Measurements from ENCODE around the gene TMX2. TPM values are rescaled to one million over a fixed set of nuclear protein-coding genes. Genes with fewer than 3 reads are reported as not detected.

The TMX2 gene
- total and polyA plus RNA-seq, 7 donors: 31.5 to 192 (median 64.6) TPM

DNA sequence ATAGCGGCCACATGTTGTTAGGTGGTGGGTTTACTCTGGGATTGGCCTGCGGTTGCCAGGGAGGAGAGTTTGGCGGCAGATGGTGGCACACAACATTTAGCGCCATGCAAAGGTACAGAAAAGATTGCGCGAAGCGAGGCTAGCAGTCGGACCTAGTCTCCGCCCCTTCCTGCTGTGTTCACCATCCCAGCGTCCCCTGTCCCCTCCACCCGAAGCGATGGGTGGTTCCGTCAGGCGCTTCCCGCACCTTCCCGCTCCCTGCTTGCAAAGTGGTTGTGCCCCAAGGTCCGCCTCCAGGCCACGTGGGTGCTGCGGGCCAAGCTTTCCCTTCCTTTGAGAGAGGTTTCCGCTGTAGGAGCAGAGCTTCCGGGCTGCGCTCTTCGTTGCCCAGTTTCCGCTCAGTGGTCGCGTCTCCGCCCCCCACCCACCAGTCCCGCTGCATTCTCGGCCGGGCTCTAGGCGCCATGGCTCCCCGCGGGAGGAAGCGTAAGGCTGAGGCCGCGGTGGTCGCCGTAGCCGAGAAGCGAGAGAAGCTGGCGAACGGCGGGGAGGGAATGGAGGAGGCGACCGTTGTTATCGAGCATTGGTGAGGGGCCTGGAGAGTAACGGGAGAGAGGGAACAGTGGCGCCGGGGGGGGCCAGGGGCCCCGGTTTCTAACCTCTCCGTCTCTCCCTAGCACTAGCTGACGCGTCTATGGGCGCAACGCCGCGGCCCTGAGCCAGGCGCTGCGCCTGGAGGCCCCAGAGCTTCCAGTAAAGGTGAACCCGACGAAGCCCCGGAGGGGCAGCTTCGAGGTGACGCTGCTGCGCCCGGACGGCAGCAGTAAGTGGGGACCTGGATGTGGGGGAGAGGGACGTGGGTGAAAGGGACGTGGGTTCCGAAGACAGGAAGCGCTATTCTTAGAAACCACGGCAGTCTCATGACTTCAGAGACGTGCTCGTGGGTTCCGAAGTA lies 29.0 kb downstream of the TMX2 start, which contains the start of gene SELENOH:
TSS of gene SELENOH (plus strand) at position 360 of the 955 bp plus-strand sequence. CDS start at position 465, 105 bp downstream.
- Histone ChIP-seq H3K4me1 (peaks cover 22% of the 10 kb centered on the region), H3K27me3 (ENCODE audit: insufficient read depth in 3 of 3, low read length in 2 of 3) (no peaks in the 10 kb centered on the region), H3K9me3 (no peaks in the 10 kb centered on the region), H3K4me3 (peak within 1 kb of the TSS; percentile 77), H3K36me3 (ENCODE audit: insufficient read depth in 1 of 2, low read depth in 1 of 2) (peaks cover 10 to 69% of the 10 kb centered on the region in 2 donors), H3K27ac (peak within 1 kb of the TSS; percentile 92)
- DNase-seq (peak; percentile 96 to 98), ATAC-seq (peak; percentile 97 to 98 (median 98))
- TF ChIP-seq CTCF (IDR thresholded peaks at IDR 0.05): no peak
- WGBS, 3 donors: 0 to 1% (median 1%) methylated on average over 72 to 75 of the region's 75 CpGs
- intact Hi-C loops (cut with DNase I): loop anchor here (1.0 to 10.0 kb wide), 4 partner anchors 17 to 783 kb away; partner anchors contain the start of genes MED19 (in 1 of the 2) and TMX2 (in 1 of the 2)

- no peaks in the 10 kb centered on the region for H3K9me3 ChIP-seq
- H3K27ac ChIP-seq: peak overlapping the region; percentile 92
- peaks cover 22% of the 10 kb centered on the region for H3K4me1 ChIP-seq
- peaks cover 10 to 76% of the 10 kb centered on the region in 2 donors for H3K36me3 ChIP-seq (ENCODE audit: insufficient read depth in 1 of 2, low read depth in 1 of 2)
- intact Hi-C loops (cut with DNase I): loop anchor here (2.0 to 10.0 kb wide), 3 partner anchors 17 to 783 kb away; no protein-coding TSS in a partner anchor
- DNase-seq (no peak), ATAC-seq (no peak)
- peak overlapping the region; percentile 77 for H3K4me3 ChIP-seq
- TF ChIP-seq CTCF (IDR thresholded peaks at IDR 0.05): no peak
- WGBS, 3 donors: 7 to 9% (median 7%) methylated on average over 10 of the region's 10 CpGs
- no peaks in the 10 kb centered on the region for H3K27me3 ChIP-seq (ENCODE audit: insufficient read depth in 3 of 3, low read length in 2 of 3)
Observed at GRCh38 chr11:57742087-57742452, 29.7 kb downstream of the TMX2 start.

- Histone ChIP-seq H3K36me3 (ENCODE audit: insufficient read depth in 1 of 2, low read depth in 1 of 2) (peaks cover 5 to 68% of the 10 kb centered on the region in 2 donors), H3K9me3 (no peaks in the 10 kb centered on the region), H3K4me3 (no peak overlapping the region), H3K27me3 (ENCODE audit: insufficient read depth in 3 of 3, low read length in 2 of 3) (no peaks in the 10 kb centered on the region), H3K27ac (no peak overlapping the region), H3K4me1 (peaks cover 22% of the 10 kb centered on the region)
- ATAC-seq (no peak), DNase-seq (no peak)
- TF ChIP-seq CTCF (IDR thresholded peaks at IDR 0.05): no peak
- 80 to 85% (median 81%) methylated on average over 2 of the region's 2 CpGs for WGBS, 3 donors
- intact Hi-C loops (cut with DNase I): loop anchor here (10.0 kb wide), 2 partner anchors 50 to 780 kb away; no protein-coding TSS in a partner anchor
Observed at GRCh38 chr11:57744357-57744756, 32.0 kb downstream of the TMX2 start.

DNA sequence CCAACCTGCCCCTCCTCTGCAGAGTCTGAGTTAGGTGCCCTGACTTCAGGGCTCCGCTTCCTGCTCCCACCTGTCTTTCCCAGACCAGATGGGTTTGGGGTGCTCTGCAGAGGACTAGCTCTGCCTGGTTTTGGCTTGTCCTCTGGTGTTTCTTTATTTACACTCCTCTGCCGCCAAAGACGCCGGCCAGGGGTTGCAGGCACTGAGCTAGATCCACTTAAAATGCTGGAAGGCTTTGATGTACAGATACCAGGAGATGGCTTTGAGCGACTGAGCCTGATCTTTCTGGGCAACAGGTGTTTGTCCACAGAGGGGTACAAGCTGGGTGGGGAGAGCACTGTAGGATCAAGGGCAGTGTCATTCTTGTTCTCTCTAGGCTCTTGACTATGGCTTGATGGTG lies 32.8 kb downstream of the TMX2 start:
- no peak for DNase-seq
- no peaks in the 10 kb centered on the region for H3K9me3 ChIP-seq
- no peak for TF ChIP-seq CTCF (IDR thresholded peaks at IDR 0.05)
- no peak for ATAC-seq
- peaks cover 5 to 67% of the 10 kb centered on the region in 2 donors for H3K36me3 ChIP-seq (ENCODE audit: insufficient read depth in 1 of 2, low read depth in 1 of 2)
- peaks cover 22% of the 10 kb centered on the region for H3K4me1 ChIP-seq
- WGBS, 3 donors: 78 to 79% (median 79%) methylated on average over 5 of the region's 5 CpGs
- no peaks in the 10 kb centered on the region for H3K27me3 ChIP-seq (ENCODE audit: insufficient read depth in 3 of 3, low read length in 2 of 3)
- no peak overlapping the region for H3K4me3 ChIP-seq
- no peak overlapping the region for H3K27ac ChIP-seq
- intact Hi-C loops (cut with DNase I): loop anchor here (10.0 kb wide), 2 partner anchors 50 to 780 kb away; no protein-coding TSS in a partner anchor
